ENCODE measurements around the gene CIRBP. TPM values are rescaled to one million over a fixed set of nuclear protein-coding genes. Genes with fewer than 3 reads are reported as not detected.
A peak's percentile ranks its signal among the peaks of the same experiment; 100 is the strongest.

The CIRBP gene
- total and polyA plus RNA-seq, 2 of the 13 experiments (the other 11 are each of a cell fraction or from before 2014, with no cell fraction given), result 133 to 140 TPM

- TF ChIP-seq, protein P1, sequence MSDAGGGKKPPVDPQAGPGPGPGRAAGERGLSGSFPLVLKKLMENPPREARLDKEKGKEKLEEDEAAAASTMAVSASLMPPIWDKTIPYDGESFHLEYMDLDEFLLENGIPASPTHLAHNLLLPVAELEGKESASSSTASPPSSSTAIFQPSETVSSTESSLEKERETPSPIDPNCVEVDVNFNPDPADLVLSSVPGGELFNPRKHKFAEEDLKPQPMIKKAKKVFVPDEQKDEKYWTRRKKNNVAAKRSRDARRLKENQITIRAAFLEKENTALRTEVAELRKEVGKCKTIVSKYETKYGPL (CRISPR knock-in tag; IDR thresholded peaks at IDR 0.05), result no peak
- TF ChIP-seq, protein P2, sequence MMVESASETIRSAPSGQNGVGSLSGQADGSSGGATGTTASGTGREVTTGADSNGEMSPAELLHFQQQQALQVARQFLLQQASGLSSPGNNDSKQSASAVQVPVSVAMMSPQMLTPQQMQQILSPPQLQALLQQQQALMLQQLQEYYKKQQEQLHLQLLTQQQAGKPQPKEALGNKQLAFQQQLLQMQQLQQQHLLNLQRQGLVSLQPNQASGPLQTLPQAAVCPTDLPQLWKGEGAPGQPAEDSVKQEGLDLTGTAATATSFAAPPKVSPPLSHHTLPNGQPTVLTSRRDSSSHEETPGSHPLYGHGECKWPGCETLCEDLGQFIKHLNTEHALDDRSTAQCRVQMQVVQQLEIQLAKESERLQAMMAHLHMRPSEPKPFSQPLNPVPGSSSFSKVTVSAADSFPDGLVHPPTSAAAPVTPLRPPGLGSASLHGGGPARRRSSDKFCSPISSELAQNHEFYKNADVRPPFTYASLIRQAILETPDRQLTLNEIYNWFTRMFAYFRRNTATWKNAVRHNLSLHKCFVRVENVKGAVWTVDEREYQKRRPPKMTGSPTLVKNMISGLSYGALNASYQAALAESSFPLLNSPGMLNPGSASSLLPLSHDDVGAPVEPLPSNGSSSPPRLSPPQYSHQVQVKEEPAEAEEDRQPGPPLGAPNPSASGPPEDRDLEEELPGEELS (CRISPR knock-in tag; IDR thresholded peaks at IDR 0.05), result no peak
- TF ChIP-seq ZNF251 (CRISPR knock-in tag; IDR thresholded peaks at IDR 0.05) (no peak), MTA3 (CRISPR knock-in tag; IDR thresholded peaks at IDR 0.05) (no peak), HDAC2 (CRISPR knock-in tag; IDR thresholded peaks at IDR 0.05) (no peak), ZNF432 (CRISPR knock-in tag; IDR thresholded peaks at IDR 0.05; ENCODE audit: borderline replicate concordance) (no peak), MAFG (CRISPR knock-in tag; IDR thresholded peaks at IDR 0.05) (no peak), NFE2 (CRISPR knock-in tag; IDR thresholded peaks at IDR 0.05) (no peak), NFE2L1 (CRISPR knock-in tag; IDR thresholded peaks at IDR 0.05; ENCODE audit: borderline replicate concordance) (no peak), KMT2A (CRISPR knock-in tag; IDR thresholded peaks at IDR 0.05) (no peak), ZNF552 (CRISPR knock-in tag; IDR thresholded peaks at IDR 0.05; ENCODE audit: borderline replicate concordance) (no peak), NR1H2 (CRISPR knock-in tag; IDR thresholded peaks at IDR 0.05; ENCODE audit: borderline replicate concordance, low read depth) (no peak), ZNF264 (CRISPR knock-in tag; IDR thresholded peaks at IDR 0.05) (no peak), TERF1 (CRISPR knock-in tag; IDR thresholded peaks at IDR 0.05) (0 out of 2 replicates have a peak, but pooled peaks have one; percentile 61), DNMT1 (CRISPR knock-in tag; IDR thresholded peaks at IDR 0.05) (no peak), ZNF570 (CRISPR knock-in tag; IDR thresholded peaks at IDR 0.05; ENCODE audit: borderline replicate concordance) (no peak), ZKSCAN8 (CRISPR knock-in tag; IDR thresholded peaks at IDR 0.05; ENCODE audit: borderline replicate concordance) (no peak)
- TF ChIP-seq, protein P3, sequence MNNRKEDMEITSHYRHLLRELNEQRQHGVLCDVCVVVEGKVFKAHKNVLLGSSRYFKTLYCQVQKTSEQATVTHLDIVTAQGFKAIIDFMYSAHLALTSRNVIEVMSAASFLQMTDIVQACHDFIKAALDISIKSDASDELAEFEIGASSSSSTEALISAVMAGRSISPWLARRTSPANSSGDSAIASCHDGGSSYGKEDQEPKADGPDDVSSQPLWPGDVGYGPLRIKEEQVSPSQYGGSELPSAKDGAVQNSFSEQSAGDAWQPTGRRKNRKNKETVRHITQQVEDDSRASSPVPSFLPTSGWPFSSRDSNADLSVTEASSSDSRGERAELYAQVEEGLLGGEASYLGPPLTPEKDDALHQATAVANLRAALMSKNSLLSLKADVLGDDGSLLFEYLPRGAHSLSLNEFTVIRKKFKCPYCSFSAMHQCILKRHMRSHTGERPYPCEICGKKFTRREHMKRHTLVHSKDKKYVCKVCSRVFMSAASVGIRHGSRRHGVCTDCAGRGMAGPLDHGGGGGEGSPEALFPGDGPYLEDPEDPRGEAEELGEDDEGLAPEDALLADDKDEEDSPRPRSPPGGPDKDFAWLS (CRISPR knock-in tag; IDR thresholded peaks at IDR 0.05; ENCODE audit: borderline replicate concordance), result no peak
- TF ChIP-seq, protein P4, sequence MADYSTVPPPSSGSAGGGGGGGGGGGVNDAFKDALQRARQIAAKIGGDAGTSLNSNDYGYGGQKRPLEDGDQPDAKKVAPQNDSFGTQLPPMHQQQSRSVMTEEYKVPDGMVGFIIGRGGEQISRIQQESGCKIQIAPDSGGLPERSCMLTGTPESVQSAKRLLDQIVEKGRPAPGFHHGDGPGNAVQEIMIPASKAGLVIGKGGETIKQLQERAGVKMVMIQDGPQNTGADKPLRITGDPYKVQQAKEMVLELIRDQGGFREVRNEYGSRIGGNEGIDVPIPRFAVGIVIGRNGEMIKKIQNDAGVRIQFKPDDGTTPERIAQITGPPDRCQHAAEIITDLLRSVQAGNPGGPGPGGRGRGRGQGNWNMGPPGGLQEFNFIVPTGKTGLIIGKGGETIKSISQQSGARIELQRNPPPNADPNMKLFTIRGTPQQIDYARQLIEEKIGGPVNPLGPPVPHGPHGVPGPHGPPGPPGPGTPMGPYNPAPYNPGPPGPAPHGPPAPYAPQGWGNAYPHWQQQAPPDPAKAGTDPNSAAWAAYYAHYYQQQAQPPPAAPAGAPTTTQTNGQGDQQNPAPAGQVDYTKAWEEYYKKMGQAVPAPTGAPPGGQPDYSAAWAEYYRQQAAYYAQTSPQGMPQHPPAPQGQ (CRISPR knock-in tag; IDR thresholded peaks at IDR 0.05; ENCODE audit: borderline replicate concordance), result no peak
- TF ChIP-seq, protein P5, sequence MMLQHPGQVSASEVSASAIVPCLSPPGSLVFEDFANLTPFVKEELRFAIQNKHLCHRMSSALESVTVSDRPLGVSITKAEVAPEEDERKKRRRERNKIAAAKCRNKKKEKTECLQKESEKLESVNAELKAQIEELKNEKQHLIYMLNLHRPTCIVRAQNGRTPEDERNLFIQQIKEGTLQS (CRISPR knock-in tag; IDR thresholded peaks at IDR 0.05), result no peak
Measured at GRCh38 chr19:1269478-1270212, 513 bp downstream of the CIRBP start (continued).

All from HepG2 (cell line).